Thyroid gland (tissue), 4 donors: ENCODE results near the gene NEK7. TPM values are rescaled to one million over a fixed set of nuclear protein-coding genes. Genes with fewer than 3 reads are reported as not detected.

Experiments used
- DNase-seq, 2 donors: peaks; one replicate each; pipeline ENCODE4 v3.0.0-alpha.2; 2019
- H3K27ac ChIP-seq, 3 donors: fragments of 200-600 bp; sonication (generic); 1 replicate in 2 of 3; 2 replicates in 1 of 3; pipeline ENCODE4 v1.5.1; 2016 to 2019; ENCODE audit warnings: mild to moderate bottlenecking in 1 of 3, moderate library complexity in 1 of 3
- H3K27me3 ChIP-seq: fragments of 200-600 bp; sonication (generic); one replicate; pipeline ENCODE4 v1.5.1; 2019
- H3K36me3 ChIP-seq, 2 donors: fragments of 200-600 bp; sonication (generic); one replicate each; pipeline ENCODE4 v1.5.1; 2016 to 2019
- H3K4me1 ChIP-seq, 2 donors: fragments of 200-600 bp; sonication (generic); one replicate each; pipeline ENCODE4 v1.5.1; 2017 to 2019
- H3K4me3 ChIP-seq, 3 donors: fragments of 200-600 bp; sonication (generic); replicated peaks in 1 of 3; 1 replicate in 2 of 3; 2 replicates in 1 of 3; pipeline ENCODE4 v1.5.1; 2016; ENCODE audit warnings: mild to moderate bottlenecking in 1 of 3
- H3K9me3 ChIP-seq: fragments of 200-600 bp; sonication (generic); one replicate; pipeline ENCODE4 v1.5.1; 2017
- CTCF ChIP-seq, 6 experiments: fragments of 200-600 bp in 3 of 6; fragments of 450-650 bp in 3 of 6; sonication (generic) in 3 of 6; IDR thresholded peaks; one replicate each; pipeline ENCODE4 v1.5.1; 2016 to 2019; ENCODE audit warnings: antibody characterized with exemption in 6 of 6, mild to moderate bottlenecking in 2 of 6, inconsistent platforms in 1 of 6, moderate library complexity in 1 of 6
- POLR2A ChIP-seq, 2 donors: fragments of 450-650 bp; IDR thresholded peaks; one replicate each; pipeline ENCODE4 v1.6.1; 2017; ENCODE audit warnings: antibody characterized with exemption in 2 of 2, mild to moderate bottlenecking in 2 of 2, moderate library complexity in 1 of 2
- WGBS, 2 donors: methylation state at CpG; one replicate each; pipeline ENCODE4 v1.1.5; 2017; 5-methylcytosine and 5-hydroxymethylcytosine counted together
- intact Hi-C: fragments of 100-400 bp; cut with DNase I; formaldehyde crosslinking; loops from one replicate; pipeline ENCODE4 v1.15.1; 2023
- total RNA-seq, 4 donors: library from RNA; depleted of rRNA; stranded (reverse); fragments of >200 nt; gene quantifications; one replicate each; pipeline ENCODE4 v1.2.3, GENCODE V29; 2016

The NEK7 gene
- total RNA-seq, 4 donors from 2014 or later = 65.6 to 102 (median 77.7) TPM

GRCh38 chr1:198254948-198255347 lies 98.2 kb downstream of the NEK7 start:
- no peak for TF ChIP-seq POLR2A (IDR thresholded peaks at IDR 0.05)
- Histone ChIP-seq H3K36me3 (no peaks in the 10 kb centered on the region), H3K4me1 (no peaks in the 10 kb centered on the region), H3K9me3 (no peaks in the 10 kb centered on the region), H3K27ac (no peak overlapping the region), H3K27me3 (no peaks in the 10 kb centered on the region), H3K4me3 (no peak overlapping the region)
- 63 to 83% methylated on average over 1 of the region's 1 CpG for WGBS, 2 donors
- no peak for DNase-seq
- intact Hi-C loops = no loop called here

GRCh38 chr1:198255784-198256183 lies 99.0 kb downstream of the NEK7 start:
- 94 to 100% methylated on average over 1 of the region's 1 CpG for WGBS, 2 donors
- Histone ChIP-seq H3K4me3 (no peak overlapping the region), H3K27ac (no peak overlapping the region), H3K9me3 (no peaks in the 10 kb centered on the region), H3K27me3 (no peaks in the 10 kb centered on the region), H3K36me3 (no peaks in the 10 kb centered on the region), H3K4me1 (no peaks in the 10 kb centered on the region)
- intact Hi-C loops = no loop called here
- TF ChIP-seq POLR2A (IDR thresholded peaks at IDR 0.05) = no peak
- no peak for TF ChIP-seq CTCF (IDR thresholded peaks at IDR 0.05)
- no peak for DNase-seq

GRCh38 chr1:198258491-198258890 lies 101.7 kb downstream of the NEK7 start:
- no peak for TF ChIP-seq CTCF (IDR thresholded peaks at IDR 0.05)
- no peak for DNase-seq
- no peak overlapping the region for H3K4me3 ChIP-seq
- no peaks in the 10 kb centered on the region for H3K27me3 ChIP-seq
- H3K9me3 ChIP-seq = no peaks in the 10 kb centered on the region
- no peaks in the 10 kb centered on the region for H3K4me1 ChIP-seq
- intact Hi-C loops = no loop called here
- H3K27ac ChIP-seq = no peak overlapping the region
- no peaks in the 10 kb centered on the region for H3K36me3 ChIP-seq

- 91 to 94% methylated on average over 3 of the region's 3 CpGs for WGBS, 2 donors
- intact Hi-C loops = no loop called here
- Histone ChIP-seq H3K36me3 (no peaks in the 10 kb centered on the region), H3K9me3 (no peaks in the 10 kb centered on the region), H3K4me1 (no peaks in the 10 kb centered on the region), H3K27ac (no peak overlapping the region), H3K27me3 (no peaks in the 10 kb centered on the region), H3K4me3 (no peak overlapping the region)
- no peak for TF ChIP-seq POLR2A (IDR thresholded peaks at IDR 0.05)
- TF ChIP-seq CTCF (IDR thresholded peaks at IDR 0.05) = no peak
- DNase-seq = no peak
Measured at GRCh38 chr1:198259333-198260074, 102.7 kb downstream of the NEK7 start.

GRCh38 chr1:198261886-198262285 lies 105.1 kb downstream of the NEK7 start:
- no peaks in the 10 kb centered on the region for H3K9me3 ChIP-seq
- no peak overlapping the region for H3K4me3 ChIP-seq
- TF ChIP-seq POLR2A (IDR thresholded peaks at IDR 0.05) (no peak), CTCF (IDR thresholded peaks at IDR 0.05) (no peak)
- no peaks in the 10 kb centered on the region for H3K27me3 ChIP-seq
- no peak overlapping the region for H3K27ac ChIP-seq
- H3K4me1 ChIP-seq = no peaks in the 10 kb centered on the region
- DNase-seq = no peak
- intact Hi-C loops = no loop called here
- H3K36me3 ChIP-seq = no peaks in the 10 kb centered on the region
